Parathyroid adenoma (tissue), 2 donors: ENCODE measurements around the gene MYO15B.

Source experiments
- H2AFZ ChIP-seq: fragments of 300-600 bp; sonication (generic); one replicate; pipeline ENCODE4 v1.7.0; 2017; ENCODE audit warnings: antibody characterized with exemption, mild to moderate bottlenecking
- H3K27ac ChIP-seq: fragments of 300-600 bp; sonication (generic); one replicate; pipeline ENCODE4 v1.7.0; 2017
- H3K27me3 ChIP-seq: fragments of 300-600 bp; sonication (generic); one replicate; pipeline ENCODE4 v1.7.0; 2017; ENCODE audit warnings: low read length; ENCODE audit not compliant: control insufficient read depth, insufficient read depth
- H3K36me3 ChIP-seq: fragments of 300-600 bp; sonication (generic); one replicate; pipeline ENCODE4 v1.7.0; 2017; ENCODE audit warnings: low read length; ENCODE audit not compliant: control insufficient read depth, insufficient read depth
- H3K4me1 ChIP-seq: fragments of 300-600 bp; sonication (generic); one replicate; pipeline ENCODE4 v1.7.0; 2017; ENCODE audit warnings: control low read depth
- H3K4me2 ChIP-seq: fragments of 300-600 bp; sonication (generic); one replicate; pipeline ENCODE4 v1.7.0; 2017; ENCODE audit warnings: low read length
- H3K4me3 ChIP-seq: fragments of 300-600 bp; sonication (generic); one replicate; pipeline ENCODE4 v1.7.0; 2017; ENCODE audit warnings: low read depth, low read length
- H3K79me2 ChIP-seq: fragments of 300-600 bp; sonication (generic); one replicate; pipeline ENCODE4 v1.7.0; 2017; ENCODE audit warnings: control low read depth
- H3K9ac ChIP-seq: fragments of 300-600 bp; sonication (generic); one replicate; pipeline ENCODE4 v1.7.0; 2017; ENCODE audit warnings: mild to moderate bottlenecking
- H3K9me3 ChIP-seq: fragments of 300-600 bp; sonication (generic); one replicate; pipeline ENCODE4 v1.7.0; 2017; ENCODE audit warnings: low read length; ENCODE audit not compliant: control insufficient read depth
- CTCF ChIP-seq: fragments of 300-600 bp; sonication (generic); IDR thresholded peaks from one replicate; pipeline ENCODE4 v1.7.0; 2017; ENCODE audit warnings: antibody characterized with exemption, mild to moderate bottlenecking
- donor health status: primary hyperparathyroidism.

MYO15B gene

GRCh38 chr17:75631353-75631752 lies 43.8 kb downstream of the MYO15B start:
- no peaks in the 10 kb centered on the region for H3K9me3 ChIP-seq
- no peaks in the 10 kb centered on the region for H3K27me3 ChIP-seq
- no peak overlapping the region for H3K4me2 ChIP-seq
- no peak overlapping the region for H3K4me3 ChIP-seq
- H2AFZ ChIP-seq, result no peak overlapping the region
- H3K27ac ChIP-seq, result no peak overlapping the region
- H3K36me3 ChIP-seq, result no peaks in the 10 kb centered on the region
- no peak for TF ChIP-seq CTCF
- no peaks in the 10 kb centered on the region for H3K79me2 ChIP-seq
- peaks cover 14% of the 10 kb centered on the region for H3K4me1 ChIP-seq
- H3K9ac ChIP-seq, result no peak overlapping the region

DNA sequence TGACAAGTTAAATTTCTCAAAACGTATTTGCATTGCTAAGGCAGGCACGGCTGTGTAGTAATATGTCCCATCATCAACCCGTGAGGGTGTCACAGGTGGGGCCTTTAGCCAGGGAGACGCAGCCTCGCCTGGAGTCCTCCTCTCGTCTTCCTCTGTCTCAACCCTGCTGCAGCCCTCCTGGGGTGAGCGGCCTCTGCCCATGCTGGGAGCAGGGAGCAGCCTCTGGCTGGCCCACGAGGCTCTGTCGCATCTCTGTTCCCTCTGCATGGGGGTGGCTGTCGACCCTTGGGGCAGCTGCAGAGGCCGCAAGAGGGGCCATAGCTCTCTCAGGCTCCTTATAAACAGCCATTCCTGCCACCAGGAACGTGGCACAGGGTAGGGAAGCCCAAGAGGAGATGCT lies 44.8 kb downstream of the MYO15B start:
- Histone ChIP-seq H3K36me3 (no peaks in the 10 kb centered on the region), H3K4me1 (peaks cover 14% of the 10 kb centered on the region)

GRCh38 chr17:75632863-75633485 lies 45.4 kb downstream of the MYO15B start, which contains the start of gene SMIM5:
Gene SMIM5 (plus strand): TSS chr17:75633434. CDS start chr17:75640202, 6,768 bp downstream.
- no peaks in the 10 kb centered on the region for H3K36me3 ChIP-seq
- H3K4me1 ChIP-seq, result peaks cover 14% of the 10 kb centered on the region
- H3K4me3 ChIP-seq, result no peak within 1 kb of the TSS

More for the DNA sequence above, 44.8 kb downstream of the MYO15B start:
- Histone ChIP-seq H3K9me3 (no peaks in the 10 kb centered on the region), H3K27ac (no peak overlapping the region), H2AFZ (no peak overlapping the region), H3K9ac (no peak overlapping the region), H3K79me2 (no peaks in the 10 kb centered on the region), H3K4me3 (no peak overlapping the region), H3K27me3 (no peaks in the 10 kb centered on the region), H3K4me2 (no peak overlapping the region)
- TF ChIP-seq CTCF, result no peak

DNA sequence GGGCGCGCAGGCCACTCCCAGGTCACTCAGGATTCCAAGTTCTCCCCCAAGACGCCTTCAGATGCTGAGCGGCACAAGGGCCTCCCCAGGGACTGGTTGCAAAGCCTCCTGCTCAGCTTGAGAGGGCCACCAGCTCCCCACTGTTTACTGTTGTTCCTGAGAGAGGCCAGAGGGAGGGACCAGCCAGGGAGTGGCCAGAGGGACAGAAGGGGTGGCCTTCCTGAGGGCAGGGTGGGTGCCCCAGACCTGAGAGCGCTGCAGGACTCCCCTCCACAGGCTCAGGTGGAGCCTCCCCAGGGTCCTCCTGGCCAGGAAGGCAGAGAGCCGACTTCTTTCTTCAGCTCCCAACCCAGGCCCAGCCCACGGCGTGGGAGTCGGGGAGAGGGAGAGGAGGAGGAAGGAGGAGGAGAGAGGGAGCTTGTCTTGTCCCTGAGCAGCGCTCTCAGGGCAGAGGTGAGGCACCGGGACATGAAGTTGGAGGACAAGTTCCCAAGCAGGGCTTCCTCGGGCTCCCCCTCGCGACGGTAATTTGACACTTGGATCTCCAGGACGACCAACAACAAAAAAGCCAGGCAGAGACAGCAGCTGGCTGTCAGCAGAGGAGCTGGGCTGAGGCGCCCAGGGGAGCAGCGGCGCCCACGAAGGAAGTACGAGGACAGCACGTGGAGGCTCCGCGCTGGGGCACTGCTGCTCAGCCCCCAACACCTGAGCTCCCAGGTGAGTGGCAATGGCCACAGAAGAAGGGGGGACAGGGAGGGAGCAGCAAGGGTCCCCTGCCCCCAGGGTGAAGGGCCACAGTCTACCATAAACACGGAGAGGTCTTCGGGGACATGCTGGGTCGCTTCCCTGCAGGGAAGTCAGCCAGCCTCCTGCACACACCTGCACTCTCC lies 46.1 kb downstream of the MYO15B start:
- Histone ChIP-seq H2AFZ (peak overlapping the region; percentile 79), H3K27me3 (no peaks in the 10 kb centered on the region), H3K9me3 (no peaks in the 10 kb centered on the region), H3K4me2 (peak overlapping the region; percentile 65), H3K9ac (no peak overlapping the region), H3K79me2 (peaks cover 2% of the 10 kb centered on the region), H3K27ac (peak overlapping the region; percentile 93), H3K4me1 (peaks cover 16% of the 10 kb centered on the region), H3K36me3 (no peaks in the 10 kb centered on the region), H3K4me3 (no peak overlapping the region)
- peak; percentile 79 for TF ChIP-seq CTCF

More at GRCh38 chr17:75632863-75633485, 45.4 kb downstream of the MYO15B start, which contains the start of gene SMIM5:
- Histone ChIP-seq H2AFZ (peak within 1 kb of the TSS; percentile 79), H3K4me2 (peak within 1 kb of the TSS; percentile 65), H3K79me2 (no peaks in the 10 kb centered on the region), H3K27ac (peak within 1 kb of the TSS; percentile 93), H3K9ac (no peak within 1 kb of the TSS), H3K9me3 (no peaks in the 10 kb centered on the region), H3K27me3 (no peaks in the 10 kb centered on the region)
- peak; percentile 95 for TF ChIP-seq CTCF
